ENCODE measurements around the gene UPB1.

Gene UPB1

GRCh38 chr22:24554313-24555164, 59.4 kb downstream of the UPB1 start, which contains the start of gene GUCD1:
TSS of gene GUCD1 (minus strand) at chr22:24555138. CDS start at chr22:24554991, 147 bp downstream.
- H3K4me3 ChIP-seq (ENCODE audit: low read length), result peak within 1 kb of the TSS; percentile 96
- H3K79me2 ChIP-seq (ENCODE audit: low read length), result peaks cover 96% of the 10 kb centered on the region
- peak within 1 kb of the TSS; percentile 92 for H3K27ac ChIP-seq (ENCODE audit: low read length)
- H2AFZ ChIP-seq (ENCODE audit: low read length), result peak within 1 kb of the TSS; percentile 85
- peak within 1 kb of the TSS; percentile 99 for H3K9ac ChIP-seq (ENCODE audit: low read length)
- no peaks in the 10 kb centered on the region for H3K27me3 ChIP-seq (replicated peaks; ENCODE audit: insufficient read depth, low read length)
- H3K4me1 ChIP-seq (ENCODE audit: low read length), result peaks cover 21% of the 10 kb centered on the region
- no peaks in the 10 kb centered on the region; the same call in 1 of the 2 replicates for H3K36me3 ChIP-seq (replicated peaks; ENCODE audit: insufficient read depth, low read length)
- no peaks in the 10 kb centered on the region for H3K9me3 ChIP-seq (replicated peaks; ENCODE audit: insufficient read depth, low read length)
- H3K9me2 ChIP-seq (replicated peaks; ENCODE audit: insufficient read depth, low read length), result no peaks in the 10 kb centered on the region
- 0 out of 2 replicates have a peak, but pooled peaks cover 3% of the 10 kb centered on the region for H3F3A ChIP-seq (ENCODE audit: insufficient read depth, low read length)
- TF ChIP-seq CTCF (IDR thresholded peaks at IDR 0.05; ENCODE audit: low read length) (no peak), EZH2phosphoT487 (IDR thresholded peaks at IDR 0.05; ENCODE audit: low read length) (no peak), EZH2 (optimal IDR thresholded peaks at IDR 0.05; ENCODE audit: low read depth, low read length) (no peak)
- H4K20me1 ChIP-seq (ENCODE audit: insufficient read depth, low read length), result 0 out of 2 replicates have a peak, but pooled peaks cover 11% of the 10 kb centered on the region
- peak within 1 kb of the TSS; percentile 97 for H3K4me2 ChIP-seq (ENCODE audit: low read depth, low read length)
- peak; percentile 52 for DNase-seq

GRCh38 chr22:24555165-24556039, 60.3 kb downstream of the UPB1 start, which contains the start of gene SNRPD3:
TSS of gene SNRPD3 (plus strand) at chr22:24555999. CDS start at chr22:24557675, 1,676 bp downstream.
- peak; percentile 99 for DNase-seq
- peak within 1 kb of the TSS; percentile 85 for H2AFZ ChIP-seq (ENCODE audit: low read length)
- no peaks in the 10 kb centered on the region for H3K9me2 ChIP-seq (replicated peaks; ENCODE audit: insufficient read depth, low read length)
- peak within 1 kb of the TSS; percentile 97 for H3K4me2 ChIP-seq (ENCODE audit: low read depth, low read length)
- 0 out of 2 replicates have a peak, but pooled peaks cover 11% of the 10 kb centered on the region for H4K20me1 ChIP-seq (ENCODE audit: insufficient read depth, low read length)
- H3F3A ChIP-seq (ENCODE audit: insufficient read depth, low read length), result 0 out of 2 replicates have a peak, but pooled peaks cover 3% of the 10 kb centered on the region
- H3K9ac ChIP-seq (ENCODE audit: low read length), result peak within 1 kb of the TSS; percentile 99
- H3K4me1 ChIP-seq (ENCODE audit: low read length), result peaks cover 21% of the 10 kb centered on the region
- H3K27me3 ChIP-seq (replicated peaks; ENCODE audit: insufficient read depth, low read length), result no peaks in the 10 kb centered on the region
- H3K79me2 ChIP-seq (ENCODE audit: low read length), result peaks cover 96% of the 10 kb centered on the region
- TF ChIP-seq EZH2 (optimal IDR thresholded peaks at IDR 0.05; ENCODE audit: low read depth, low read length), result no peak
- TF ChIP-seq CTCF (IDR thresholded peaks at IDR 0.05; ENCODE audit: low read length), result no peak
- no peak for TF ChIP-seq EZH2phosphoT487 (IDR thresholded peaks at IDR 0.05; ENCODE audit: low read length)
- H3K9me3 ChIP-seq (replicated peaks; ENCODE audit: insufficient read depth, low read length), result no peaks in the 10 kb centered on the region
- H3K4me3 ChIP-seq (ENCODE audit: low read length), result peak within 1 kb of the TSS; percentile 96
- H3K36me3 ChIP-seq (replicated peaks; ENCODE audit: insufficient read depth, low read length), result no peaks in the 10 kb centered on the region; the same call in 1 of the 2 replicates
- peak within 1 kb of the TSS; percentile 92 for H3K27ac ChIP-seq (ENCODE audit: low read length)

- no peak overlapping the region for H3K9ac ChIP-seq (ENCODE audit: low read length)
- H3K79me2 ChIP-seq (ENCODE audit: low read length), result peaks cover 96% of the 10 kb centered on the region
- no peaks in the 10 kb centered on the region for H3K27me3 ChIP-seq (replicated peaks; ENCODE audit: insufficient read depth, low read length)
- no peaks in the 10 kb centered on the region for H3K9me2 ChIP-seq (replicated peaks; ENCODE audit: insufficient read depth, low read length)
- H3K4me2 ChIP-seq (ENCODE audit: low read depth, low read length), result no peak overlapping the region
- H3K4me1 ChIP-seq (ENCODE audit: low read length), result peaks cover 12% of the 10 kb centered on the region
- no peak overlapping the region for H3K4me3 ChIP-seq (ENCODE audit: low read length)
- H3K36me3 ChIP-seq (replicated peaks; ENCODE audit: insufficient read depth, low read length), result peaks cover 12% of the 10 kb centered on the region
- no peak overlapping the region for H3K27ac ChIP-seq (ENCODE audit: low read length)
- TF ChIP-seq EZH2 (optimal IDR thresholded peaks at IDR 0.05; ENCODE audit: low read depth, low read length) (no peak), CTCF (IDR thresholded peaks at IDR 0.05; ENCODE audit: low read length) (no peak), EZH2phosphoT487 (IDR thresholded peaks at IDR 0.05; ENCODE audit: low read length) (no peak)
- no peaks in the 10 kb centered on the region for H3K9me3 ChIP-seq (replicated peaks; ENCODE audit: insufficient read depth, low read length)
- no peak overlapping the region for H2AFZ ChIP-seq (ENCODE audit: low read length)
- no peak for DNase-seq
- peaks cover 35% of the 10 kb centered on the region for H4K20me1 ChIP-seq (ENCODE audit: insufficient read depth, low read length)
- peaks cover 3% of the 10 kb centered on the region; the same call in 1 of the 2 replicates for H3F3A ChIP-seq (ENCODE audit: insufficient read depth, low read length)
Observed at GRCh38 chr22:24559471-24559870, 64.3 kb downstream of the UPB1 start.
